Panc1 (cell line): ENCODE results near the gene SLC13A3. TPM values are rescaled to one million over a fixed set of nuclear protein-coding genes. Genes with fewer than 3 reads are reported as not detected.

Source experiments
- ATAC-seq: fragments of 200-7000 bp; cut with Tn5 transposase; 2 replicates; pipeline ENCODE4 v1.9.1; 2020; ENCODE audit warnings: mild to moderate bottlenecking, moderate library complexity
- BruUV-seq: library from RNA; stranded (reverse); fragments of 400-500 nt; replicated peaks from 2 replicates; lab custom pipeline; 2021; lab: Mats Ljungman, UMichigan
- CTCF ChIA-PET: fragments of 300-600 bp; sonication (Branson Sonifier 250); formaldehyde crosslinking; loops from one replicate; lab custom pipeline; 2022; ENCODE audit warnings: antibody characterized with exemption; lab: Charles Lee
- POLR2A ChIA-PET: fragments of 300-600 bp; sonication (Branson Sonifier 250); formaldehyde crosslinking; loops from one replicate; lab custom pipeline; 2022; ENCODE audit warnings: antibody characterized with exemption; lab: Charles Lee
- DNase-seq: peaks from one replicate; pipeline ENCODE4 v3.0.0-alpha.2; 2010; ENCODE audit warnings: low read depth, low spot score
- H3K27ac ChIP-seq: 2 replicates; pipeline ENCODE4 v1.5.1; 2011; ENCODE audit warnings: mild to moderate bottlenecking, low read length, inconsistent platforms
- H3K27me3 ChIP-seq: fragments of 200-500 bp; sonication (Bioruptor generic); 2 replicates; pipeline ENCODE4 v1.6.0; 2014; ENCODE audit warnings: low read length, inconsistent platforms; ENCODE audit not compliant: control insufficient read depth, insufficient read depth
- H3K36me3 ChIP-seq: fragments of 200-500 bp; sonication (Bioruptor generic); 2 replicates; pipeline ENCODE4 v1.5.1; 2014; ENCODE audit warnings: inconsistent platforms, mild to moderate bottlenecking, low read length, moderate library complexity; ENCODE audit not compliant: control insufficient read depth, insufficient read depth
- H3K4me1 ChIP-seq: 2 replicates; pipeline ENCODE4 v1.5.1; 2011; ENCODE audit warnings: inconsistent platforms, mild to moderate bottlenecking, low read length, moderate library complexity; ENCODE audit not compliant: control insufficient read depth, insufficient read depth
- H3K4me3 ChIP-seq, 2 experiments: 2 replicates each; pipeline ENCODE4 v1.5.1; 2011 to 2012; ENCODE audit warnings: low read depth in 2 of 2, low read length in 2 of 2, mild to moderate bottlenecking in 2 of 2, inconsistent platforms in 1 of 2, moderate library complexity in 1 of 2
- H3K9me3 ChIP-seq: fragments of 200-500 bp; sonication (Bioruptor generic); 2 replicates; pipeline ENCODE4 v1.5.1; 2014; ENCODE audit warnings: low read depth, mild to moderate bottlenecking, inconsistent platforms, low read length, moderate library complexity; ENCODE audit not compliant: control insufficient read depth, insufficient read depth
- POLR2AphosphoS5 ChIP-seq: IDR thresholded peaks from 2 replicates; pipeline ENCODE4 v1.6.1; 2012; ENCODE audit warnings: mild to moderate bottlenecking, low read depth, low read length, moderate library complexity
- REST ChIP-seq, 2 experiments: IDR thresholded peaks; 2 replicates each; pipeline ENCODE4 v1.6.1; 2011 to 2012; ENCODE audit warnings: low read depth in 2 of 2, control low read depth in 1 of 2, low read length in 1 of 2, mild to moderate bottlenecking in 1 of 2, moderate library complexity in 1 of 2; ENCODE audit not compliant: insufficient read depth in 1 of 2
- SIN3A ChIP-seq: IDR thresholded peaks from 2 replicates; pipeline ENCODE4 v1.6.1; 2012; ENCODE audit warnings: low read depth, mild to moderate bottlenecking, low read length, moderate library complexity, borderline replicate concordance; ENCODE audit not compliant: insufficient read depth
- TCF7L2 ChIP-seq: IDR thresholded peaks from 2 replicates; pipeline ENCODE4 v1.6.1; 2011; ENCODE audit warnings: mild to moderate bottlenecking, low read depth, low read length, inconsistent platforms
- in situ Hi-C: cut with HindIII; loops from 2 replicates; pipeline ENCODE4 v1.10.0; 2016; ENCODE audit warnings: low sequenced_read_pairs, low pct_unique_long_range_greater_than_20kb
- intact Hi-C: fragments of 100-400 bp; cut with micrococcal nuclease; formaldehyde crosslinking; loops from one replicate; pipeline ENCODE4 v1.10.0; 2022; ENCODE audit not compliant: unreplicated experiment
- total RNA-seq: library from RNA; stranded (reverse); gene quantifications from one replicate; pipeline ENCODE4 v1.2.1, GENCODE V29; 2021; ENCODE audit not compliant: unreplicated experiment
- TF ChIP-seq, protein P1 (sequence below): fragments of 450-650 bp; IDR thresholded peaks from 2 replicates; pipeline ENCODE4 v1.5.1; 2017; ENCODE audit warnings: mild to moderate bottlenecking

Gene SLC13A3
- total RNA-seq, 1 experiment from 2014 or later: 0.31 TPM

GRCh38 chr20:46605181-46605580 lies 46.1 kb downstream of the SLC13A3 start:
- Histone ChIP-seq H3K4me1 (no peaks in the 10 kb centered on the region), H3K4me3 (no peak overlapping the region), H3K27me3 (peaks cover 5% of the 10 kb centered on the region), H3K36me3 (no peaks in the 10 kb centered on the region), H3K27ac (no peak overlapping the region), H3K9me3 (no peaks in the 10 kb centered on the region)
- no peak for TF ChIP-seq POLR2AphosphoS5
- no peak for TF ChIP-seq REST (IDR thresholded peaks at IDR 0.05; ENCODE audit: insufficient read depth in 1 of 2, low read depth in 2 of 2, low read length in 1 of 2)
- no peak for TF ChIP-seq TCF7L2
- TF ChIP-seq SIN3A: no peak
- TF ChIP-seq, protein P1, sequence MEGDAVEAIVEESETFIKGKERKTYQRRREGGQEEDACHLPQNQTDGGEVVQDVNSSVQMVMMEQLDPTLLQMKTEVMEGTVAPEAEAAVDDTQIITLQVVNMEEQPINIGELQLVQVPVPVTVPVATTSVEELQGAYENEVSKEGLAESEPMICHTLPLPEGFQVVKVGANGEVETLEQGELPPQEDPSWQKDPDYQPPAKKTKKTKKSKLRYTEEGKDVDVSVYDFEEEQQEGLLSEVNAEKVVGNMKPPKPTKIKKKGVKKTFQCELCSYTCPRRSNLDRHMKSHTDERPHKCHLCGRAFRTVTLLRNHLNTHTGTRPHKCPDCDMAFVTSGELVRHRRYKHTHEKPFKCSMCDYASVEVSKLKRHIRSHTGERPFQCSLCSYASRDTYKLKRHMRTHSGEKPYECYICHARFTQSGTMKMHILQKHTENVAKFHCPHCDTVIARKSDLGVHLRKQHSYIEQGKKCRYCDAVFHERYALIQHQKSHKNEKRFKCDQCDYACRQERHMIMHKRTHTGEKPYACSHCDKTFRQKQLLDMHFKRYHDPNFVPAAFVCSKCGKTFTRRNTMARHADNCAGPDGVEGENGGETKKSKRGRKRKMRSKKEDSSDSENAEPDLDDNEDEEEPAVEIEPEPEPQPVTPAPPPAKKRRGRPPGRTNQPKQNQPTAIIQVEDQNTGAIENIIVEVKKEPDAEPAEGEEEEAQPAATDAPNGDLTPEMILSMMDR: no peak
- no TSS peak for BruUV-seq
- in situ Hi-C loops: no loop called here
- intact Hi-C loops: no loop called here
- ChIA-PET POLR2A (no interaction called here), CTCF (interaction anchor here (0.6 kb wide), 1 partner anchor 85 kb away, joined by 4 read pairs; no protein-coding TSS in a partner anchor)
- no peak for ATAC-seq
- no peak for DNase-seq

GRCh38 chr20:46604551-46605133 lies 46.6 kb downstream of the SLC13A3 start:
- TF ChIP-seq TCF7L2 (no peak), SIN3A (no peak), POLR2AphosphoS5 (no peak), REST (IDR thresholded peaks at IDR 0.05; ENCODE audit: insufficient read depth in 1 of 2, low read depth in 2 of 2, low read length in 1 of 2) (no peak)
- TF ChIP-seq, protein P1: no peak
- ChIA-PET POLR2A (no interaction called here), CTCF (no interaction called here)
- H3K4me3 ChIP-seq: no peak overlapping the region
- no peak overlapping the region for H3K27ac ChIP-seq
- H3K36me3 ChIP-seq: no peaks in the 10 kb centered on the region
- peaks cover 5% of the 10 kb centered on the region for H3K27me3 ChIP-seq
- in situ Hi-C loops (no loop called here), intact Hi-C loops (no loop called here)
- no peak for DNase-seq
- no peaks in the 10 kb centered on the region for H3K9me3 ChIP-seq
- BruUV-seq: no TSS peak
- ATAC-seq: no peak
- H3K4me1 ChIP-seq: no peaks in the 10 kb centered on the region
